Astrocyte (in vitro differentiated cells and primary cell): ENCODE results near the gene PLSCR2.

Experiments used
- CTCF ChIP-seq: IDR thresholded peaks from 2 replicates; pipeline ENCODE4 v1.5.1; 2011; ENCODE audit warnings: low read depth, mild to moderate bottlenecking, inconsistent platforms, low read length, moderate library complexity; ENCODE audit not compliant: insufficient read depth
- EZH2 ChIP-seq: IDR thresholded peaks from 2 replicates; pipeline ENCODE4 v1.6.1; 2012; ENCODE audit warnings: mild to moderate bottlenecking, low read length, inconsistent platforms; ENCODE audit not compliant: insufficient read depth

GRCh38 chr3:146499701-146500100 is 30.3 kb upstream of the PLSCR2 start:
- TF ChIP-seq CTCF (no peak), EZH2 (no peak)
